Measurements from ENCODE around the gene RBP7.

Gene RBP7

GRCh38 chr1:10054465-10054864 is 57.4 kb downstream of the RBP7 start:
- H3K27me3 ChIP-seq (replicated peaks in 2 of 5; ENCODE audit: control insufficient read depth in 4 of 5, insufficient read depth in 5 of 5, low read length in 4 of 5): no peaks in the 10 kb centered on the region
- H3K9me3 ChIP-seq (ENCODE audit: control extremely low read depth in 1 of 5, control insufficient read depth in 4 of 5, insufficient read depth in 2 of 5, low read depth in 1 of 5, low read length in 4 of 5): no peaks in the 10 kb centered on the region
- peaks cover 0 to 5% (median 2%) of the 10 kb centered on the region in 4 experiments for H3K4me1 ChIP-seq (ENCODE audit: control extremely low read depth in 1 of 4, control insufficient read depth in 4 of 4, insufficient read depth in 4 of 4, low read length in 3 of 4)
- no peak overlapping the region for H3K27ac ChIP-seq (ENCODE audit: insufficient read depth in 1 of 2, low read depth in 1 of 2, low read length in 2 of 2, poor library complexity in 1 of 2, severe bottlenecking in 2 of 2)
- WGBS (ENCODE audit: insufficient coverage): 100% methylated on average over 1 of the region's 2 CpGs
- H3K36me3 ChIP-seq (ENCODE audit: control insufficient read depth in 4 of 4, insufficient read depth in 4 of 4, low read length in 3 of 4): peaks cover 2 to 35% (median 24%) of the 10 kb centered on the region in 4 experiments
- no peak for DNase-seq
- ChIA-PET POLR2A (no interaction called here), CTCF (interaction anchor here (1.0 kb wide), 1 partner anchor 111 kb away, joined by 3 read pairs; the partner anchor contains the start of genes LZIC and NMNAT1)
- no peak overlapping the region for H3K4me3 ChIP-seq (ENCODE audit: control insufficient read depth in 1 of 7, extremely low read depth in 1 of 7, insufficient read depth in 4 of 7, low read depth in 2 of 7, low read length in 6 of 7)

- CTCF ChIA-PET: interaction anchor here (1.3 kb wide), 1 partner anchor 15 kb away, joined by 3 read pairs; no protein-coding TSS in a partner anchor
Measured at GRCh38 chr1:10056599-10056987, 59.6 kb downstream of the RBP7 start.

GRCh38 chr1:10057343-10057742 is 60.3 kb downstream of the RBP7 start:
- H3K27ac ChIP-seq (ENCODE audit: insufficient read depth in 1 of 2, low read depth in 1 of 2, low read length in 2 of 2, poor library complexity in 1 of 2, severe bottlenecking in 2 of 2): no peak overlapping the region

More at GRCh38 chr1:10056599-10056987, 59.6 kb downstream of the RBP7 start:
- WGBS (ENCODE audit: insufficient coverage): 100% methylated on average over 3 of the region's 4 CpGs
- no peaks in the 10 kb centered on the region for H3K9me3 ChIP-seq (ENCODE audit: control extremely low read depth in 1 of 5, control insufficient read depth in 4 of 5, insufficient read depth in 2 of 5, low read depth in 1 of 5, low read length in 4 of 5)
- POLR2A ChIA-PET: no interaction called here
- peaks cover 1 to 26% (median 14%) of the 10 kb centered on the region in 4 experiments for H3K36me3 ChIP-seq (ENCODE audit: control insufficient read depth in 4 of 4, insufficient read depth in 4 of 4, low read length in 3 of 4)
- DNase-seq: no peak
- H3K27me3 ChIP-seq (replicated peaks in 2 of 5; ENCODE audit: control insufficient read depth in 4 of 5, insufficient read depth in 5 of 5, low read length in 4 of 5): no peaks in the 10 kb centered on the region
- peaks cover 0 to 5% (median 2%) of the 10 kb centered on the region in 4 experiments for H3K4me1 ChIP-seq (ENCODE audit: control extremely low read depth in 1 of 4, control insufficient read depth in 4 of 4, insufficient read depth in 4 of 4, low read length in 3 of 4)
- H3K4me3 ChIP-seq (ENCODE audit: control insufficient read depth in 1 of 7, extremely low read depth in 1 of 7, insufficient read depth in 4 of 7, low read depth in 2 of 7, low read length in 6 of 7): no peak overlapping the region
- no peak overlapping the region for H3K27ac ChIP-seq (ENCODE audit: insufficient read depth in 1 of 2, low read depth in 1 of 2, low read length in 2 of 2, poor library complexity in 1 of 2, severe bottlenecking in 2 of 2)

GRCh38 chr1:10057796-10058195 is 60.8 kb downstream of the RBP7 start:
- H3K9me3 ChIP-seq (ENCODE audit: control extremely low read depth in 1 of 5, control insufficient read depth in 4 of 5, insufficient read depth in 2 of 5, low read depth in 1 of 5, low read length in 4 of 5): no peaks in the 10 kb centered on the region
- no peak overlapping the region for H3K4me3 ChIP-seq (ENCODE audit: control insufficient read depth in 1 of 7, extremely low read depth in 1 of 7, insufficient read depth in 4 of 7, low read depth in 2 of 7, low read length in 6 of 7)
- no peak for DNase-seq
- H3K27me3 ChIP-seq (replicated peaks in 2 of 5; ENCODE audit: control insufficient read depth in 4 of 5, insufficient read depth in 5 of 5, low read length in 4 of 5): no peaks in the 10 kb centered on the region
- CTCF ChIA-PET: no interaction called here
- H3K4me1 ChIP-seq (ENCODE audit: control extremely low read depth in 1 of 4, control insufficient read depth in 4 of 4, insufficient read depth in 4 of 4, low read length in 3 of 4): peaks cover 0 to 5% (median 2%) of the 10 kb centered on the region in 4 experiments
- peaks cover 0 to 20% (median 11%) of the 10 kb centered on the region in 4 experiments for H3K36me3 ChIP-seq (ENCODE audit: control insufficient read depth in 4 of 4, insufficient read depth in 4 of 4, low read length in 3 of 4)
- H3K27ac ChIP-seq (ENCODE audit: insufficient read depth in 1 of 2, low read depth in 1 of 2, low read length in 2 of 2, poor library complexity in 1 of 2, severe bottlenecking in 2 of 2): no peak overlapping the region
- 95% methylated on average over 5 of the region's 5 CpGs for WGBS (ENCODE audit: insufficient coverage)
- POLR2A ChIA-PET: no interaction called here

More at GRCh38 chr1:10057343-10057742, 60.3 kb downstream of the RBP7 start:
- DNase-seq: no peak
- Histone ChIP-seq H3K4me3 (ENCODE audit: control insufficient read depth in 1 of 7, extremely low read depth in 1 of 7, insufficient read depth in 4 of 7, low read depth in 2 of 7, low read length in 6 of 7) (no peak overlapping the region), H3K36me3 (ENCODE audit: control insufficient read depth in 4 of 4, insufficient read depth in 4 of 4, low read length in 3 of 4) (peaks cover 0 to 22% (median 12%) of the 10 kb centered on the region in 4 experiments), H3K9me3 (ENCODE audit: control extremely low read depth in 1 of 5, control insufficient read depth in 4 of 5, insufficient read depth in 2 of 5, low read depth in 1 of 5, low read length in 4 of 5) (no peaks in the 10 kb centered on the region), H3K4me1 (ENCODE audit: control extremely low read depth in 1 of 4, control insufficient read depth in 4 of 4, insufficient read depth in 4 of 4, low read length in 3 of 4) (peaks cover 0 to 5% (median 2%) of the 10 kb centered on the region in 4 experiments), H3K27me3 (replicated peaks in 2 of 5; ENCODE audit: control insufficient read depth in 4 of 5, insufficient read depth in 5 of 5, low read length in 4 of 5) (no peaks in the 10 kb centered on the region)
- ChIA-PET CTCF (no interaction called here), POLR2A (no interaction called here)
- 100% methylated on average over 1 of the region's 4 CpGs for WGBS (ENCODE audit: insufficient coverage)

DNA sequence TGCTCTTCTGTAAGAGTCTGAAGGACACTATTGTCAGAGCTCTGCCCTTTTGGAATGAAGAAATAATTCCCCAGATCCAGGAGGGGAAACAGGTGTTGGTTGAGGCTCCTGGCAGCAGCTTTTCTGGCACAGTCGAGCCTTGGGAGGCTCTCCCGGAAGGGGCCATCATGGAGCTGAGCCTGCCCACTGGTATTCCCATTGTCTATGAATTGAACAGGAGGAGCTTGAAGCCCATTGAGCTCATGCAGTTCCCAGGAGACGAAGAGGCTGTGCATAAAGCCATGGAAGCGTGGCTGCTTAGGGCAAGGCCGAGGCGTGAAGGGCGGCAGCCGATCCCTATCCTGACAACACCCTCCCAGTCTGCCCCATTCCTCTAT is 62.3 kb downstream of the RBP7 start:
- Histone ChIP-seq H3K4me3 (ENCODE audit: control insufficient read depth in 1 of 7, extremely low read depth in 1 of 7, insufficient read depth in 4 of 7, low read depth in 2 of 7, low read length in 6 of 7) (no peak overlapping the region), H3K9me3 (ENCODE audit: control extremely low read depth in 1 of 5, control insufficient read depth in 4 of 5, insufficient read depth in 2 of 5, low read depth in 1 of 5, low read length in 4 of 5) (no peaks in the 10 kb centered on the region), H3K36me3 (ENCODE audit: control insufficient read depth in 4 of 4, insufficient read depth in 4 of 4, low read length in 3 of 4) (peaks cover 0 to 18% (median 11%) of the 10 kb centered on the region in 4 experiments), H3K27ac (ENCODE audit: insufficient read depth in 1 of 2, low read depth in 1 of 2, low read length in 2 of 2, poor library complexity in 1 of 2, severe bottlenecking in 2 of 2) (no peak overlapping the region), H3K4me1 (ENCODE audit: control extremely low read depth in 1 of 4, control insufficient read depth in 4 of 4, insufficient read depth in 4 of 4, low read length in 3 of 4) (peaks cover 2 to 8% (median 7%) of the 10 kb centered on the region in 4 experiments), H3K27me3 (replicated peaks in 2 of 5; ENCODE audit: control insufficient read depth in 4 of 5, insufficient read depth in 5 of 5, low read length in 4 of 5) (no peaks in the 10 kb centered on the region)
- no peak for DNase-seq
- ChIA-PET CTCF (interaction anchor here (0.8 kb wide), 2 partner anchors 19 to 42 kb away, joined by 3 read pairs; no protein-coding TSS in a partner anchor), POLR2A (no interaction called here)
- WGBS (ENCODE audit: insufficient coverage): 98% methylated on average over 8 of the region's 8 CpGs

GRCh38 chr1:10060311-10061100 is 63.5 kb downstream of the RBP7 start:
- H3K4me1 ChIP-seq (ENCODE audit: control extremely low read depth in 1 of 4, control insufficient read depth in 4 of 4, insufficient read depth in 4 of 4, low read length in 3 of 4): peaks cover 5 to 18% (median 14%) of the 10 kb centered on the region in 4 experiments
- CTCF ChIA-PET: no interaction called here
- POLR2A ChIA-PET: no interaction called here
- no peak for DNase-seq
- whole genome bisulfite sequencing (ENCODE audit: insufficient coverage): 100% methylated on average over 3 of the region's 8 CpGs
- H3K4me3 ChIP-seq (ENCODE audit: control insufficient read depth in 1 of 7, extremely low read depth in 1 of 7, insufficient read depth in 4 of 7, low read depth in 2 of 7, low read length in 6 of 7): no peak overlapping the region
- no peak overlapping the region for H3K27ac ChIP-seq (ENCODE audit: insufficient read depth in 1 of 2, low read depth in 1 of 2, low read length in 2 of 2, poor library complexity in 1 of 2, severe bottlenecking in 2 of 2)
- H3K9me3 ChIP-seq (ENCODE audit: control extremely low read depth in 1 of 5, control insufficient read depth in 4 of 5, insufficient read depth in 2 of 5, low read depth in 1 of 5, low read length in 4 of 5): no peaks in the 10 kb centered on the region
- H3K27me3 ChIP-seq (replicated peaks in 2 of 5; ENCODE audit: control insufficient read depth in 4 of 5, insufficient read depth in 5 of 5, low read length in 4 of 5): no peaks in the 10 kb centered on the region
- H3K36me3 ChIP-seq (ENCODE audit: control insufficient read depth in 4 of 4, insufficient read depth in 4 of 4, low read length in 3 of 4): peaks cover 0 to 23% (median 11%) of the 10 kb centered on the region in 4 experiments

GRCh38 chr1:10061276-10061675 is 64.2 kb downstream of the RBP7 start:
- ChIA-PET POLR2A (no interaction called here), CTCF (interaction anchor here (0.5 kb wide), 1 partner anchor 169 kb away, joined by 3 read pairs; no protein-coding TSS in a partner anchor)
- H3K27ac ChIP-seq (ENCODE audit: insufficient read depth in 1 of 2, low read depth in 1 of 2, low read length in 2 of 2, poor library complexity in 1 of 2, severe bottlenecking in 2 of 2): no peak overlapping the region
- H3K4me1 ChIP-seq (ENCODE audit: control extremely low read depth in 1 of 4, control insufficient read depth in 4 of 4, insufficient read depth in 4 of 4, low read length in 3 of 4): peaks cover 5 to 24% (median 19%) of the 10 kb centered on the region in 4 experiments
- WGBS (ENCODE audit: insufficient coverage): 100% methylated on average over 5 of the region's 5 CpGs
- H3K9me3 ChIP-seq (ENCODE audit: control extremely low read depth in 1 of 5, control insufficient read depth in 4 of 5, insufficient read depth in 2 of 5, low read depth in 1 of 5, low read length in 4 of 5): no peaks in the 10 kb centered on the region
- H3K27me3 ChIP-seq (replicated peaks in 2 of 5; ENCODE audit: control insufficient read depth in 4 of 5, insufficient read depth in 5 of 5, low read length in 4 of 5): no peaks in the 10 kb centered on the region
- H3K4me3 ChIP-seq (ENCODE audit: control insufficient read depth in 1 of 7, extremely low read depth in 1 of 7, insufficient read depth in 4 of 7, low read depth in 2 of 7, low read length in 6 of 7): no peak overlapping the region
- no peak for DNase-seq
- peaks cover 0 to 23% (median 11%) of the 10 kb centered on the region in 4 experiments for H3K36me3 ChIP-seq (ENCODE audit: control insufficient read depth in 4 of 4, insufficient read depth in 4 of 4, low read length in 3 of 4)

All from common myeloid progenitor, CD34-positive (primary cell).